HG03025 (cell line): ENCODE data around the gene NFATC4.
"Not testable (repeated sequence)": the region's sequence is repeated elsewhere in the genome, so short reads cannot be mapped to it uniquely, and the experiment has no call there.

ENCODE experiments used
- ATAC-seq: cut with Tn5 transposase; IDR thresholded peaks from one replicate; pipeline ENCODE4 v1.9.1; 2021; ENCODE audit warnings: mild to moderate bottlenecking, moderate library complexity; ENCODE audit not compliant: unreplicated experiment, low FRiP score

NFATC4 gene

DNA sequence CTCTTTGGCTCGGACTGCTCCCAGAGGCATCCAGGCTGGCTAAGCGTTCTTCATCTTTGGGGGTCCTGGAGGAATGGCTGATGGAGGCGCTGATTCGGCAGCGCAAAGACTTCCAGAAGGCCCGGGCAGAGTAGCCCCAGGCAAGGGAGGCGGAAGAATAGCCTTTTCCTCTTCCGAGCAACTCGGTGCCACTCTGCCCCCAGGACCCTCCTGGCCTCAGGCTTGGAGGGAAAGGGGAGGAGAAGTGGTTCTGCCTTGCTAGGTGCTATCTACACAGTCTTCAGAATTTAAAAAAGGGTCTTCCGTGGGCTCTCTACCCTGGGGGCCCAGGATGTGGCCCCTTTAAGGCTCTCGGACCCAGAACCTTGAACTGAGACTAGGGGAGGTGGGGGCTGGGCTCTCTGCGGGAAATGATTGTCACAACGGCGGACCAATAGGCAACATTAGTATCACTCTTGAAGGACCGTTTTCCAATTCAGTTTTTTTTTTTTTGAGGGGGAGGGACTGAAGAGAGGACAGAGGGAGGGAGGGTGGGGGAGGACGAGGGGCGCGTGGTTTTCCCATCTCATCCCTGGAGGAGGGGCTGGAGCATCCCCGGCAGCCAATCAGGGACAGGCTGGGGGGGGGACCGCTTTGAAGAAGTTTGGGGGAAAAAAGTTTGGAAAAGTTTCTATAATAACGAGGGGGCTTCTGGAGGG is at the start of gene NFATC4:
NFATC4 (plus strand) TSS at position 671 of the 698 bp plus-strand sequence. CDS start 157 bp downstream, outside the sequence.
- ATAC-seq: no peak

DNA sequence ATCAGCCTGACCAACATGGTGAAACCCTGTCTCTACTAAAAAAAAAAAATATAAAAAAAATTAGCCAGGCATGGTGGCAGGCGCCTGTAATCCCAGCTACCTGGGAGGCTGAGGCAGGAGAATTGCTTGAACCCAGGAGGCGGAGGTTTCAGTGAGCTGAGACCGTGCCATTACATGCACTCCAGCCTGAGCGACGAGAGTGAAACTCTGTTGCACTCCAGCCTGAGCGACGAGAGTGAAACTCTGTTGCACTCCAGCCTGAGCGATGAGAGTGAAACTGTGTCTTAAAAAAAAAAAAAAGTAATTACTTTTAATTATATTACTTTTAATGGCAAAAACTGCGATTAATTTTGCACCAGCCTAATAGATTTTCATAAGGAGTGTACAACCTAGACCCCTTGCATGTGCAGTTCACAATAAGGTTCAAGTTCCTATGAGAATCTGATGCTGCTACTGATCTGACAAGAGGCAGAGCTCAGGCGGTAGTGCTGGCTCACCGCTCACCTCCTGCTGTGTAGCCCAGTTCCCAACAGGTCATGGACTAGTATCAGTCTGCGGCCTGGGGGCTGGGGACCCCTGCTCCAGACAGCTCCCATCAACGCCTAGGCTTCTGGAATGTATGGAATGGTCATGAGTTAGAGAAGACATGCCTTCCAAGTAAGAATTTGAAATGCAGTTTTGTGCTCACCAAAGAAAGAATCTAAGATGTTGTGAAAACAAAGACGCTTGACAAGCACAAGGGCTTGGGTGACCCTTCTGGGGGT is 46.6 kb upstream of the NFATC4 start:
- no peak for ATAC-seq

DNA sequence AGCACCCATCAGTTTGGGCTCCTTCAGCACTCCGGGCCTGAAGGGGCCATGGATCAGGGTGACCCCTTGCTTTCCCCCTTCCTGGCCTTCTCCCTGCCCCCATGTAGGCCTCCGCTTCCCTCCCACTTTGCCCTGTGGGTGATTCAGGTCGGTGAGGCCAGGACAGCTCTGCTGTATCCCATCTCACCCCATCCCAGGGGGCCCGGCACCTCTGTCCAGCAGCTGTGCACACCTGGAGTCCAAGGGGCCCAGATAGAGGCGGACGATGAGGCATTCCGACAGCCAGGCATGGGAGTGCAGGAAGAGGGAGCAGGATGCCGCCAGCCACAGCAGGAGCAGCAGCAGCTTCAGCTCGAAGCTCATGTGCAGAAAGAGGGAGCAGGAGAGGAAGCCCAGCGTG is 45.3 kb upstream of the NFATC4 start:
- no peak for ATAC-seq

DNA sequence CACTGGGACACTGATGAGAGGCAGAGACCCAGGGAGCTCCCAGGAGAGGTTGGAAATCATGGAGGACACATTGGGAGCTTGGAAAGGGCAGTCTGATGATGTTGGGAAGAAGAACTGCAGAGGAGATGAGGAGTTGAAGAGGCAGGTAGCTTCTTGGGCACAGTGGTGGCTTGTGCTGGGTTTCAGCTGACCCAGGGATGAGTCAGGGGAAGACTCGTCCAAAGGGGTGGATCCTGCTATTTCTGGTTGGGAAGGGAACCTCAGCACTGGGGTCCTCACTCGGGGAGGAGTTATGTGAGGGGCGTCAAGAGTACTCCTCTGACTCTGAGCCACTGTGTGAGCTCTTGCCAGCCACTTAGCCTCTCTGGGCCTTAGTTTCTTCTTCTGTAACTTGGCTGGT is 44.6 kb upstream of the NFATC4 start:
- no peak for ATAC-seq

DNA sequence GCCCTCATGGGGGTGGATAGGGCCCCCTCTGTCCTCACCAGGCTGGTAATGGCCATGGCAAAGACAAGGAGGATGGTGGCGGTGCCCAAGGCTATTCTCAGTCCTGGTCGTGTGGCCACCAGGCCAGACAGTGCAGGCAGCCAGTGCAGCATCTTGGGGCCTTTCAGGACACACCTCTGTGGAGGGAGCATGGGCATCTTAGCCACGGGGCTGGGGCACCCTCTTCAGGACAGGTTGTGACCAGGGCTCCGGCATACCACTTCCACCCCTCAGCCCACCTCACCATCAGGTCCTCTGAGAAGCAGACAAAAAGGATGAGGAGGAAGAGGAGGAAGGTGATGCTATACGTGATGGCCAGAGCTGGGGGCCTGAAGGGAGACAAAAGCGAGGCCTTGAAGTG is 44.0 kb upstream of the NFATC4 start:
- ATAC-seq: no peak

DNA sequence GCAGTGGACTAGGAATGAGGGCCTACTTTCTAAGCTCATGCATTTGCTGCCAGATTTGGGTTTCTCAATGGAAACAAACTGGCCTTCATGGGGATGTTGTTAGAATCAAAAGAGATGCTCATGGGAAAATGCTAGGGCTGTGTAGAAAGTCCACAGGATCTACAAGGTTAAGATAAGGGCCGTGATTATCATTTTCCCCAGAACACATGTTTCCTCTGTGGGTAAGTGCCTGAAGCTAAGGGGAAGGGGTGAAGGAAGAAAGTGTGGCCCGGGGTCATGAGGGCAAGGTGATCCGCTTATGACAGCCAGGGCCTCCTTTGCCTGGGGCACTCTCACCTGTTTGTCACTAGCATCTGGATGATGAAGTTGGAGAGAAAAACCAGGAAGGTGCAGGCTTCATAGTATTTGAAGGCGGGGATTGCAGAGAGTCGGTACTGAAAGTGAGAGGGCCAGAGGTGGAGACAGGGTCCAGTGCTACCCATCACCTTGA is 42.9 kb upstream of the NFATC4 start:
- ATAC-seq: no peak

DNA sequence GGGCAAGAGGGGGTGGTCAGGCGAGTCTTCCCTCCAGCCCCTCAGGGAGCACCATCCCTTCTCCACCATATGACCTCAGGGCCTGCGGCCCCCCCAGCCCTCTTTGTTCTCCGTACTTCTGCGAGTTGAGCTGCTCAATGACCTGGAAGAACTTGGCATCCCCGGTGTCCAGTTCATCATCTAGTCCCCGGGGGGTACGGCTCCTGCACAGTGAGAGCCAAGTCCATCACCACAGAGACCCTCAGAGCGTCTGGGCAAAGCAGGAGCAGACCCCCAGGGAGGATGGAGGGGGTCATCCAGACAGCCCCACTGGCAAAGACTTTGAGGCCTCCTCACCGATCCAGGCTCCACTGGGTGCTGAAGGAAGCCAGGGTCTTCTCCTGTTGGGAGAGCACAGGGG is 42.0 kb upstream of the NFATC4 start:
- no peak for ATAC-seq

DNA sequence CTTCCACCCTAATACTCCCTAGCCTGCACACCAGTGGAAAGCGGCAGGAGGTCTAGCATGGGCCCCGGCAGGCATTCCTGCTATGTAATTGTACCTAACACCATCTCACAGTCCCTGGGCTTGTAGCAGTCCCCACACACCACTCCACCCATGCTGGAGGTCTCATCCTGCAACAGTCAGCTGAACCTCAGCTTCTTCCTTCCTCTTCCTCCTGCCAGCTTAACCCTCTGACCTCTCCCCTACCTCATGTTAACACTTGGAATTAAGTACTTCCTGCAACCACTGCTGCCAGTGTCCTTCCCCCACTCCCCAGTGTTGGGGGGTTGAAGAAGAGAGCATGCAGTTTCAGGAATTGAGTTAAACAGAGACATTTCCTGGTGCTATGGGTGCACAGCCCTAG is 40.7 kb upstream of the NFATC4 start:
- ATAC-seq: no peak

DNA sequence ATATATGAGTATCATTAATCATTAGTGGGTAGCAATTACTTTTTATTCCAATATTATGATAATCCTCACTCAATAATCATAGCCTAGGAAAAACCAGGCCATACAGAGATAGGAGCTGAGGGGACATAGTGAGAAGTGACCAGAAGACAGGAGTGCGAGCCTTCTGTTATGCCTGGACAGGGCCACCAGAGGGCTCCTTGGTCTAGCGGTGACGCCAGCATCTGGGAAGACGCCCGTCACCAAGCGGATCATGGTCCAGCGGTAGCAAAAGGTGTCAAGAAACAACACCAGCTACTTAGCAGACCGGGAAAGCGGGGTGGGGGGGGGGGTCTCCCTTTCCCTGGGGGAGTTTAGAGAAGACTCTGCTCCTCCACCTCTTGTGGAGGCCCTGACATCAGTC is 40.1 kb upstream of the NFATC4 start:
- not testable (repeated sequence) for ATAC-seq

DNA sequence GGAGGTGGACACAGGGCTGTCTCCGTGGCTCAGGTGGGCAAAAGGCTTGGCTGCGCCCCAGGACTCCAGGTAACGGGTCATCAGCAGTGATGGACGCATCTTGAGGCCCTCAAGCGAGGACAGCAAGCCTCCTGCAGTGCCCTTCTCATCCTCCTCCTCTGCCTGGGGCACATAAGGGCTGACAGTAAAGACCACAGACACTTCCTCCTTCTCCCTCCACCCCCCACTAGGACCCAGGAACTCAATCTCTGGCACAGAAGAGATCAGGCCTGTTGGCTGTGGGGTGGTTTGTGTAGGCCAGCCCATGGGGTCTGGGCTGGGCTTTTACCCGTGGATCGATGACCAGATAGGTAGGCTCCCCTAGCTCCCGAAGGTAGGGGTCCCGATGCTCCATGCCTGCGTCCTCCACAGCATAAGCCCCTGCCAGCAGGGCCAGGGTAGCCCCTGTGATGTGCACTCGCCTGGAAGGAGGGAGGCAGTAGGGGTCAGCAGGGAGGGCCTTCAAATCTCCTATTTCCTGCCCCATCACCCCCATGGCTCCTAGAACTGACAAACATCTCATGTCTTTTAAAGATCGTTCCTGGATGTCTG is 38.8 kb upstream of the NFATC4 start:
- no peak for ATAC-seq

DNA sequence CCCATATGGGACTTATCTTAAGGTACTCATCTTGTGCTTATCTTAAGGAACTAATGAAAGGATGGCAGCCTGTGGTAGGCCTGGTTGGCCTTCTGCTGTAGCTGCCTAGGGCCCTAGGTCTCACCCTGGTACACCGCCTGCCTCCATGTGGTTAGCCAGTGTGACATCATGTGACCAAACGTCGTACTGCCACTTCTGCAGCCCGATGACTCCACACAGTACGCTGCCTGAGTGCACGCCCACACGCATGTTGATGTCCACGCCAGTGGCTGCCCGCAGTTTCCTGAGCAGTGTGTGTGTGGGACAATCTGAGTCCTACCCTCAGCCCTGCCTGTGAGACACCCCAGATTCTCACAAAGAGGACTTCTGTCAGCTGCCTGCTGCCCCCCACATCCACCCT is 38.2 kb upstream of the NFATC4 start:
- no peak for ATAC-seq

DNA sequence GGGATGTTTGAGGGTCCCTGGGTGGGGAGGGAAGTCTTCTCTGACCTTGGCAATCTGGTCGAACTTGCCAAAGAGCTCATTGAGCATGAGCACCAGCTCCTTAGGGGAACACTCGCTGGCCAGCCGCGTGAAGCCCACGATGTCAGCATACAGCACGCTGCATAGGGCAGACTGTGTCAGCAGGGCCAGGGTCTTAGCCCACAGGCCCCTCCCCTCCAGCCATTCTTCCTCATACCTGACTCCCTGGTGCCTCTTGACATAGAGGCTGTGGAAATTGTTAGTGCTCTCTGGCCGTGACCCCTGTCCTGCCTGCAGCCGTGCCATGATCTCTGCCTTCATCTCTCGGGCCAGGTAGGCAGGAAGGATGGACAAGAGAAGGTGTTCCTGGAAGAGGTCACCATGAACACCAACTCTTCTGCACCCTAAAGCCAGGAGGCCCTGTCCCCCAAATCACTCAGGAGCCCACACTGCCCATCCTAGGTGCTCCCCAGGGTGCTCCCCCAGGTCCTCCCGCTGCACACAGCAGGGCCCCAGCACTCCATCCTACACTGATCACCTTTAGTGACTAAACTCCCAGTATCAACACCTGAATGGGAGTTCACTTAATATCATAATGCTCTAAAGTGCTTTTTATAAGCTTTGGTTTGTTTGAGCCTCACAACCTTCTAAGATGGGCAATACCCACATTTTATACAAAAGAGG is 36.9 kb upstream of the NFATC4 start:
- no peak for ATAC-seq

DNA sequence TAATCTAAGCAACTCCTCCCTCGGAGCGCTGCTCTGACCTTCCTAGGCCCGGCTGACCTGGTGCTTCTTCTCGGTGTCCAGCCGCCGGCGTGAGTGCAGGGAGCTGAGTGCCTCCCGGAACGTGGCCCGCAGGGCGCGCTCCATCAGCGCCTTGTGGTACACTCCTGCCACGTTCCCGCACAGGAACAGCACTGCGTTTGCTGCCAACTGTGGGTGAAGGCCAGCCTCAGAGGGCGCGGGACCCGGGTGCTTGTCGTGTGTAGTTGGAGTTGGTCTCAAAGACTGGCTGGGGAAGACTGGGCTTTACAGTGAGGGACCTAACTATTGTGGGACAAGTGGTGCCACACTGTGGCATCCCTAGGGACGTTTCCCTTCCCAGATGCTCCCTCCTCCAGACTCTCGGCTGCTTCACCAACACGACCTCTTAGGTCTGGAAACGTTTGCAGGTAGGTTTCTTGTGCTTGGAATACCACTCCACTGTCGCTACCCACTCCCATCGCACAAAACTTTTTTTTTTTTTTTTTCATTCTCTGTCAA is 36.2 kb upstream of the NFATC4 start:
- no peak for ATAC-seq

DNA sequence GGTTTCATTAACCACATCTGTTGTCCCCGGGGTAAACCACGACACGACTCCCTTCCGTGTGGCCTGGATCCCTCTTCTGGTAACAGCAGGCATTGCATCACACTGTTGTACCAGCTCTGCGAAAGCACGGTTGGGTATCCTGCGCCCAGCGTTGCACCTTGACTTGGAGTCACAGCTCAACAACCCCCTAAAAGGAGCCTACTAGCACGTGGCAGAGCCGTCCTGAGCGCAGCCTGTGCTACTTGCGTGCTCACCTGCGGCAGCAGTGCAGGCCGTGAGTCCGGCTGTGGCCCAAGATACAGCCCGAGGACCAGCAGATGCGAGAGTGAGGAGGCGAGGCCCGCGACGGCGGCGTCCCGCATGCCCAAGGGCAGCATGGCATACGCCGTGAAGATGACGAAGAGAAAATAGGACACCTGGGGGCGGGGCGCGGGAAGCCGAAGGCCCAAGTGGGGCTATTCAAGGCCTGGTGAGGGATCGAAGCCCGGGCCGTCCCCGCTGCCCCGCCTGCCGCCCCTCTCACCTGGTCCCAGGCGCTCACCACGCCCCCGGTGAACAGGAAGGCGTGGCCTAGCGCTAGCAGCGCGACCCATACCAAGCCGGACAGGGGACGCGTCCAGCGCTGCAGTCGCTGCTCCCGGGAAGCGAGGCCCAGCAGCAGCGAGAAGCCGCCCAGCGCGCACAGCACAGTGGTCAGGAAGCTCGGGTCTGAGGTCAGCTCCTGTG is 35.6 kb upstream of the NFATC4 start:
- peak; percentile 82 for ATAC-seq

DNA sequence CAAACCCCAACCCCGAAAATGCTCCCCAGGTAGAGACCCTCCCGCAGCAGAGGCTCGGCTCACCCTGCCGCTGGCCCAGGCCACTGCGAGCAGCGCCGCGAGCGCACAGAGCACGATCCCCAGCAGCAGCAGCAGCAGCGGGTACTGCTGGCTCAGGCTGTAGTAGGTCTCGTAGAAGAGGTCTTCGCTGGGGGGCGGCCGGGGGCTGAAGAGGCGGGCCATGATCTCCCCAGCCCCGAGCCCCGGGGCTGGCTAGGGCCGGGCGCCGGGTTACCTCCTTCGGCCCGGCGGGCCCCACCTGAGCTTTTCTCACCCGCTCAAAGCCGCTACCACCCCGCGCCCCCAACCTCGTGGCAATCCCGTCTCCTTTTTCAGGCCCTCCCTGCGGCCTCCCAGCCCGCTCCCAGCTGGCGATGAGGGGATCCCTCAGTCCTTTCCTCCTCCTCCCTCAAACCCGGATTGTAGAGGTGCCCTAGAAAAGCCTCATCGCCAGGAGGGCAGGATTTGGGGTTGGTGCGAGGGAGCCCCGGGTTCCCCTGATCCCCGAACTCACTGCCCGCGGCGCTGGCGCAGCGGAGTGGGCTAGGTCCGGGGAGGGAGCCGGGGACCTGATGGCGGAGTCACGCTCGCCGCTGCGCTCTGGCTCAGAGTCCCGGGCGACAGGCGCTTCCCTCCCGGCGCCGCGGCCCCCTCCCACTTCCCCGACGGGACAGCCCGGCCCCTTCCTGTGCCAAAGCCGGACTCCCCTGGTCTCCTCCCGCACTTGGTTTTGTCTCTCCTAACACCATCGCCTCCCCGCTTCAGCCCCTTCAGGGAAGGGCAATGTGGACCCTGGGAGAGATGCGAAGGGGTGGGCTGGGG is 33.3 kb upstream of the NFATC4 start, which contains the start of gene ADCY4:
ADCY4 (minus strand) TSS at position 641 of the 861 bp plus-strand sequence; CDS start at position 222, 419 bp downstream.
- ATAC-seq: no peak

DNA sequence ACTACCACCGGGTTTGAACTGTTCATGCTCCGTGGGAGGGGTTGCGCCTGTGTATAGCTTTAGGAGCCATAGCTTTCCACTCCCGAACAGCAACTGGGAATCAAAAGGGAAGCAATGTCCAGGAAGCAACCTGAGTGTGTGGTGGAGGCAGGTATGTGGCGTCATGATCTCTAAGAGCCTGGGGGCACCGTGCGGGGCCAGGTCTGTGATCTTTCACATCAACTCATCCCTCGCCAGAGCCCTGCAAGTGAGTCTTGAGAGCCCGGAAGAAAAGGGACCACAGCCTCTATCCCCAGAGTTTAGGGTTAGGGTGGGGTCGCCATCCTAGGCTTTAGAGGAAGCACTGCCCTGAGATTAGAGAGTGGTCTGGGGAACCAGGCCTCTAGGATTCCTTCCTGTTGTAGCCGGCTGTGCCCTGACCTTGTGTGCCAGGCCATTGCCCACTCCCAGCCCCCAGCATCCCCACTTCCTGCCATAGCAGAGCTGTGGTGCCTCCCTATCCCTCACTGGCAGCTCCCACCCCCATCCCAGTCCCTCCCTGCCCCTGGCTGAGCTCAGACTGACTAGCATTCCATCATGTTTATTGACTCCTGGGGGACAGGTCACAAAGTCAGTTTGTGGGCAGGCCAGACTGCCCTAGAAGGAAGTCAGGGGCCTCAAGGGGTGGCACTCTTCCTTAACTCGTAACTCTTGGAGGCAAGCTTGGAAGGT is 32.4 kb upstream of the NFATC4 start:
- ATAC-seq: no peak

DNA sequence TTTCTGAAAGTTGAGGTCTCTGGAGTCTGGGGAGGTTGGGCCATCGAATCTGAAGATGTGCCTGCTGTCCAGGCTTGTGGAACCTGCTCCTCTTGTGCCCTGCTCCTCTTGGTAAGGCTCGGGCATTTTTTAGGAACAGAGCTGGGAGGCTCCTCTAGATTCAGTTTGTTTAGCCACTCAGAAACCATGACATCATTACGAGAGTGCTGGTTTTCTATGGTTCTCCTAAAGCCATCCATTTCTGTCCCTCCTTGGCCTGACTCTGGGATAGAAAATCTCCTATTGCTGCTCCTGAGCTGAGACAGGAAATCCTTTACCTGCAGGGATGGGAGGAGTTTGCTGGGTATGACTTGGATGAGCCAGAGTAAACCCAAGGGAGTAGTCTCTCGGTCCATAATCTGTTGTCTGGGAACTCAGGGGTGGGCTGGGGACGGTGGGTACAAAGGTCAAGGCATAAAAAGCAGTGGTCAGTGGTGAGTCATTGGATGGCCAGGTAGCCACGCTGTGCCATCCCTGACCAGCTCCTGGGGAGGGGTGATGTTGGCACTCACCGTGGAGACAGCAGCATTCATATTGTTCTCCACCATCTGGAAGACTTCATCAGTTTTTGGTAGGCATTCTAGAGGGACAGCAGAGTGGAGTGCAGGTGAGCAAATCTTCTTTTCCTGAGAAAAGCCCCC is 30.7 kb upstream of the NFATC4 start:
- ATAC-seq: no peak

DNA sequence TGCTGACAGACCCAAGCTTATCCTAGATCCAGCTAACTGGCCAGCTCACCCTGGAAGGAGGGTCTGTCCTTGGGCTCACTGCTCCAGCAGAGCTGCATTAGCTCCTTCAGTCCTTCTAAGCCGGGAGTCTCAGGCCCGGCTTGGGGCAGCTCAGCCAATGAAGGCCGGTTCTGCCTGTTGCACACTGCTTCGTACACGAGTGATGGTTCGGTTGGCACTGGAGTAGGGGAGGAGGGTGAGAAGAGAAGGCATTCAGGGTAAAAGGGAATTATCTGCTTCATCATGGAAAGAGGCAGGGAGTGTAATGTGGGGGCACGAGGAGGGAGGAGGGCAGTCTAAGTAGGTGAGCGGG is 30.2 kb upstream of the NFATC4 start:
- ATAC-seq: no peak
